Naive B cell (primary cell): Measurements from ENCODE around the gene AGRN. TPM values are rescaled to one million over a fixed set of nuclear protein-coding genes. Genes with fewer than 3 reads are reported as not detected.
A peak's percentile ranks its signal among the peaks of the same experiment; 100 is the strongest.
"Not testable (repeated sequence)": the region's sequence is repeated elsewhere in the genome, so short reads cannot be mapped to it uniquely, and the experiment has no call there.

Source experiments
- ATAC-seq, 2 donors: fragments of 150-1000 bp; cut with Tn5 transposase; 2 replicates each; pipeline ENCODE4 v1.10.0; 2021; ENCODE audit warnings: low read depth in 2 of 2, mild to moderate bottlenecking in 2 of 2, moderate library complexity in 2 of 2
- DNase-seq: peaks from one replicate; pipeline ENCODE4 v3.0.0; 2022
- H3K27ac Mint-ChIP-seq, 6 donors: one replicate each; pipeline ENCODE4 v1.8.0; 2020 to 2022; ENCODE audit warnings: mild to moderate bottlenecking in 6 of 6, mixed read lengths in 6 of 6, moderate library complexity in 5 of 6, inconsistent platforms in 2 of 6
- H3K27me3 Mint-ChIP-seq, 3 donors: one replicate each; pipeline ENCODE4 v1.8.0; 2021 to 2022; ENCODE audit warnings: mixed read lengths in 3 of 3, mild to moderate bottlenecking in 1 of 3
- H3K36me3 Mint-ChIP-seq, 2 donors: one replicate each; pipeline ENCODE4 v1.8.0; 2020 to 2022; ENCODE audit warnings: mixed read lengths in 2 of 2, inconsistent platforms in 1 of 2, mild to moderate bottlenecking in 1 of 2
- H3K4me1 Mint-ChIP-seq, 3 donors: one replicate each; pipeline ENCODE4 v1.8.0; 2020 to 2022; ENCODE audit warnings: mixed read lengths in 3 of 3, inconsistent platforms in 1 of 3, mild to moderate bottlenecking in 1 of 3, moderate library complexity in 1 of 3
- H3K4me3 Mint-ChIP-seq, 8 donors: one replicate each; pipeline ENCODE4 v1.8.0; 2020 to 2022; ENCODE audit warnings: mild to moderate bottlenecking in 8 of 8, mixed read lengths in 8 of 8, moderate library complexity in 8 of 8, inconsistent platforms in 2 of 8
- H3K9me3 Mint-ChIP-seq, 7 donors: one replicate each; pipeline ENCODE4 v1.8.0; 2020 to 2022; ENCODE audit warnings: mixed read lengths in 7 of 7, mild to moderate bottlenecking in 5 of 7, inconsistent platforms in 2 of 7, moderate library complexity in 1 of 7
- polyA plus RNA-seq, 6 donors: library from polyadenylated mRNA; unstranded; fragments of 300-500 nt; fragmentation: Illumina TruSeq; gene quantifications; one replicate each; pipeline ENCODE4 v1.2.3, GENCODE V29; 2021; ENCODE audit warnings: low read depth in 6 of 6

The AGRN gene
- polyA plus RNA-seq, 6 donors from 2014 or later: 0.04 to 0.52 TPM; not detected in 4

GRCh38 chr1:1098681-1099421, 78.9 kb downstream of the AGRN start:
- DNase-seq (no peak), ATAC-seq (no peak)
- peaks cover 0 to 20% of the 10 kb centered on the region in 2 donors for H3K36me3 Mint-ChIP-seq
- no peak overlapping the region for H3K27ac Mint-ChIP-seq
- H3K4me3 Mint-ChIP-seq: no peak overlapping the region
- H3K9me3 Mint-ChIP-seq: peaks cover 0 to 10% (median 0%) of the 10 kb centered on the region in 7 donors
- peaks cover 0 to 3% (median under 1%) of the 10 kb centered on the region in 3 donors for H3K4me1 Mint-ChIP-seq
- no peaks in the 10 kb centered on the region for H3K27me3 Mint-ChIP-seq

GRCh38 chr1:1099506-1100183, 79.7 kb downstream of the AGRN start:
- ATAC-seq (no peak), DNase-seq (no peak)
- peaks cover 0 to 10% (median 0%) of the 10 kb centered on the region in 7 donors for H3K9me3 Mint-ChIP-seq
- peaks cover 0 to 5% (median 3%) of the 10 kb centered on the region in 3 donors for H3K4me1 Mint-ChIP-seq
- H3K36me3 Mint-ChIP-seq: peaks cover 0 to 20% of the 10 kb centered on the region in 2 donors
- no peaks in the 10 kb centered on the region for H3K27me3 Mint-ChIP-seq
- no peak overlapping the region for H3K4me3 Mint-ChIP-seq
- no peak overlapping the region for H3K27ac Mint-ChIP-seq

GRCh38 chr1:1100296-1100695, 80.4 kb downstream of the AGRN start:
- peaks cover 0 to 20% of the 10 kb centered on the region in 2 donors for H3K36me3 Mint-ChIP-seq
- H3K27ac Mint-ChIP-seq: no peak overlapping the region
- H3K4me1 Mint-ChIP-seq: peaks cover 0 to 5% (median 3%) of the 10 kb centered on the region in 3 donors

DNA sequence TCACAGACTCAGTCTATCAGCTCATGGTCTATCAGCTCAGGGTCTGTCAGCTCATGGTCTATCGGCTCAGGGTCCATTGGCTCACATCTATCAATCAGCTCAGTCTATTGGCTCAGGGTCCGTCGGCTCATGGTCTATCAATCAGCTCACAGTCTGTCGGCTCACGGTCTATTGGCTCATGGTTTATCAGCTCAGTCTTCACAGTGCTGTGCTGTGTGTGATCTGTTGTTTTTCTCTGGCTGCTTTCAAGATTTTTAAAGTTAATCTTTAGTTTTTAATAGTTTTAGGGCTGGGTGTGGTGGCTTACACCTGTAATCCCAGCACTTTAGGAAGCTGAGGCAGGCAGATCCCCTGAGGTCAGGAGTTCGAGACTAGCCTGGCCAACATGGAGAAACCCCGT, 81.6 kb downstream of the AGRN start:
- no peak for ATAC-seq
- Mint-ChIP-seq H3K9me3 (peaks cover 0 to 10% (median 0%) of the 10 kb centered on the region in 7 donors), H3K27ac (no peak overlapping the region), H3K4me3 (no peak overlapping the region), H3K4me1 (peaks cover 0 to 5% (median 3%) of the 10 kb centered on the region in 3 donors), H3K27me3 (no peaks in the 10 kb centered on the region), H3K36me3 (peaks cover 0 to 20% of the 10 kb centered on the region in 2 donors)
- DNase-seq: no peak

More at GRCh38 chr1:1100296-1100695, 80.4 kb downstream of the AGRN start:
- no peak overlapping the region for H3K4me3 Mint-ChIP-seq
- peaks cover 0 to 10% (median 0%) of the 10 kb centered on the region in 7 donors for H3K9me3 Mint-ChIP-seq
- ATAC-seq (no peak), DNase-seq (no peak)
- H3K27me3 Mint-ChIP-seq: no peaks in the 10 kb centered on the region

DNA sequence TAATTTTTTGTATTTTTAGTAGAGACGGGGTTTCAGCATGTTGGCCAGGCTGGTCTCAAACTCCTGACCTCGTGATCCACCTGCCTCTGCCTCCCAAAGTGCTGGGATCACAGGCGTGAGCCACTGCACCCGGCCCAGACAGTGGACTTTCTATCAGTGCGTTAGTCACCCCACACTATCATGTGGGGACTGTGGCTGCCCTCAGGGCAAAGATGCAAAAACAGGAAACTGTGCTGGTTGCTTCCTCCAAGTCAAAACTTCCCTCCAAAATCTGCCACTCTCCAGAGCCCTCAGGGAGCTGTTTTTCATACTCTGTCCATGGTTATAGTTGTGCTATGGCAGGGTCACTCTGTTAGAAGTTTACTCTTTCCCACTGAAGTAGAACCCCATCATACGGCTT, 84.2 kb downstream of the AGRN start:
- H3K9me3 Mint-ChIP-seq, H3K27me3 Mint-ChIP-seq, H3K4me1 Mint-ChIP-seq, H3K4me3 Mint-ChIP-seq, DNase-seq, ATAC-seq: not testable (repeated sequence)
- Mint-ChIP-seq H3K27ac (peak overlapping the region in 2 of 6 donors; percentile 38 to 47), H3K36me3 (peaks cover 0 to 16% of the 10 kb centered on the region in 2 donors)

Other genes with a start within 250 kb of the AGRN start
- gene SAMD11, start 96.2 kb upstream of the AGRN start, polyA plus RNA-seq: under 1 TPM in 2 of 6 donors, not detected in 4; 0.19 to 0.40 TPM
- 10 to 100 TPM; 50.8 to 78.2 (median 60.4) TPM for gene NOC2L, start 60.9 kb upstream of the AGRN start, polyA plus RNA-seq
- gene KLHL17, start 59.5 kb upstream of the AGRN start, polyA plus RNA-seq: 1 to 10 TPM in 4 of 6 donors, under 1 TPM in 1, not detected in 1; 0.70 to 1.8 (median 1.4) TPM
- not detected for gene PLEKHN1, start 53.6 kb upstream of the AGRN start, polyA plus RNA-seq
- not detected for gene PERM1, start 38.0 kb upstream of the AGRN start, polyA plus RNA-seq
- under 1 TPM in 2 of 6 donors, not detected in 4; 0.45 to 0.64 TPM for gene HES4, start 20.0 kb upstream of the AGRN start, polyA plus RNA-seq
- gene ISG15, start 6.6 kb upstream of the AGRN start, polyA plus RNA-seq: 100 to 1,000 TPM in 4 of 6 donors, 10 to 100 TPM in 2; 55.1 to 183 (median 124) TPM
- gene RNF223, start 54.2 kb downstream of the AGRN start, polyA plus RNA-seq: not detected
- gene C1orf159, start 96.0 kb downstream of the AGRN start, polyA plus RNA-seq: 1 to 10 TPM in 5 of 6 donors, not detected in 1; 2.0 to 6.3 (median 4.3) TPM
- gene TTLL10, start 153.8 kb downstream of the AGRN start, polyA plus RNA-seq: not detected
- gene TNFRSF18, start 186.5 kb downstream of the AGRN start, polyA plus RNA-seq: 10 to 100 TPM in 1 of 6 donors, 1 to 10 TPM in 5; 2.4 to 13.0 (median 7.9) TPM
- under 1 TPM in 3 of 6 donors, not detected in 3; 0.18 to 0.36 (median 0.32) TPM for gene TNFRSF4, start 194.0 kb downstream of the AGRN start, polyA plus RNA-seq
- 100 to 1,000 TPM in 1 of 6 donors, 10 to 100 TPM in 5; 64.8 to 101 (median 85.4) TPM for gene SDF4, start 211.9 kb downstream of the AGRN start, polyA plus RNA-seq
- gene B3GALT6, start 212.1 kb downstream of the AGRN start, polyA plus RNA-seq: 10 to 100 TPM in 5 of 6 donors, 1 to 10 TPM in 1; 6.9 to 22.9 (median 12.9) TPM
- not detected for gene C1QTNF12, start 226.6 kb downstream of the AGRN start, polyA plus RNA-seq